Osteoblast (primary cell): Measurements from ENCODE around the gene BICD2. TPM values are rescaled to one million over a fixed set of nuclear protein-coding genes. Genes with fewer than 3 reads are reported as not detected.
"Not testable (repeated sequence)": the region's sequence is repeated elsewhere in the genome, so short reads cannot be mapped to it uniquely, and the experiment has no call there.

Source experiments
- DNase-seq: peaks from one replicate; pipeline ENCODE4 v3.0.0; 2011; ENCODE audit warnings: low spot score, mixed read lengths; ENCODE audit not compliant: insufficient read length; ENCODE audit errors: missing footprints
- H2AFZ ChIP-seq: 2 replicates; pipeline ENCODE4 v1.6.0; 2011; ENCODE audit warnings: mild to moderate bottlenecking, low read length
- H3K27ac ChIP-seq: 2 replicates; pipeline ENCODE4 v1.5.1; 2011; ENCODE audit warnings: mild to moderate bottlenecking, low read depth, low read length, moderate library complexity
- H3K27me3 ChIP-seq: 2 replicates; pipeline ENCODE4 v1.6.0; 2012; ENCODE audit warnings: mild to moderate bottlenecking, control low read depth, inconsistent platforms, low read length, moderate library complexity; ENCODE audit not compliant: insufficient read depth
- H3K36me3 ChIP-seq: 2 replicates; pipeline ENCODE4 v1.5.1; 2011; ENCODE audit warnings: mild to moderate bottlenecking, low read length, control low read depth, moderate library complexity; ENCODE audit not compliant: insufficient read depth
- H3K4me1 ChIP-seq: 2 replicates; pipeline ENCODE4 v1.5.1; 2011; ENCODE audit warnings: mild to moderate bottlenecking, low read length, control low read depth, moderate library complexity; ENCODE audit not compliant: insufficient read depth
- H3K4me2 ChIP-seq: 2 replicates; pipeline ENCODE4 v1.6.0; 2011; ENCODE audit warnings: mild to moderate bottlenecking, low read length; ENCODE audit not compliant: insufficient read depth
- H3K4me3 ChIP-seq: fragments of 200-600 bp; sonication (generic); 3 replicates; pipeline ENCODE4 v1.5.1; 2012; ENCODE audit warnings: mild to moderate bottlenecking, low read length, inconsistent platforms; ENCODE audit not compliant: insufficient read depth
- H3K79me2 ChIP-seq: 2 replicates; pipeline ENCODE4 v1.6.0; 2012; ENCODE audit warnings: mild to moderate bottlenecking, low read length, control low read depth, inconsistent platforms; ENCODE audit not compliant: insufficient read depth
- H3K9me3 ChIP-seq: 2 replicates; pipeline ENCODE4 v1.5.1; 2011; ENCODE audit warnings: low read depth, low read length, control low read depth
- H4K20me1 ChIP-seq: 2 replicates; pipeline ENCODE4 v1.6.0; 2012; ENCODE audit warnings: mild to moderate bottlenecking, low read length, control low read depth; ENCODE audit not compliant: insufficient read depth
- CTCF ChIP-seq: IDR thresholded peaks from 2 replicates; pipeline ENCODE4 v1.5.1; 2011; ENCODE audit warnings: mild to moderate bottlenecking, low read depth, low read length, moderate library complexity; ENCODE audit errors: extremely low read depth
- total RNA-seq: library from RNA; depleted of rRNA; stranded (reverse); fragments of >200 nt; gene quantifications from 2 replicates; pipeline ENCODE4 v1.2.3, GENCODE V29; 2012

Gene BICD2
- total RNA-seq, 1 donor, result 31.8 TPM

GRCh38 chr9:92770360-92770995 is 5.8 kb upstream of the BICD2 start:
- no peak for TF ChIP-seq CTCF
- H4K20me1 ChIP-seq, result no peaks in the 10 kb centered on the region
- H3K79me2 ChIP-seq, result no peaks in the 10 kb centered on the region
- H2AFZ ChIP-seq, result peak overlapping the region; percentile 83
- no peaks in the 10 kb centered on the region for H3K27me3 ChIP-seq
- no peak overlapping the region for H3K4me3 ChIP-seq
- H3K36me3 ChIP-seq, result no peaks in the 10 kb centered on the region
- no peak overlapping the region for H3K4me2 ChIP-seq
- no peak overlapping the region for H3K27ac ChIP-seq
- peaks cover 4% of the 10 kb centered on the region for H3K4me1 ChIP-seq
- no peak for DNase-seq
- H3K9me3 ChIP-seq, result no peaks in the 10 kb centered on the region

GRCh38 chr9:92769990-92770359 is 5.3 kb upstream of the BICD2 start:
- Histone ChIP-seq H3K27ac (no peak overlapping the region), H3K79me2 (no peaks in the 10 kb centered on the region), H2AFZ (peak overlapping the region; percentile 83), H3K27me3 (no peaks in the 10 kb centered on the region), H3K36me3 (no peaks in the 10 kb centered on the region), H3K4me1 (peaks cover 5% of the 10 kb centered on the region), H4K20me1 (no peaks in the 10 kb centered on the region), H3K4me2 (no peak overlapping the region), H3K4me3 (no peak overlapping the region), H3K9me3 (no peaks in the 10 kb centered on the region)
- DNase-seq, result no peak
- no peak for TF ChIP-seq CTCF

GRCh38 chr9:92769286-92769685 is 4.7 kb upstream of the BICD2 start:
- no peak overlapping the region for H2AFZ ChIP-seq
- H3K4me2 ChIP-seq, result no peak overlapping the region
- H3K36me3 ChIP-seq, result no peaks in the 10 kb centered on the region
- TF ChIP-seq CTCF, result no peak
- H3K27ac ChIP-seq, result no peak overlapping the region
- H3K27me3 ChIP-seq, result no peaks in the 10 kb centered on the region
- peaks cover 3% of the 10 kb centered on the region for H3K79me2 ChIP-seq
- peaks cover 5% of the 10 kb centered on the region for H3K4me1 ChIP-seq
- no peaks in the 10 kb centered on the region for H4K20me1 ChIP-seq
- no peak overlapping the region for H3K4me3 ChIP-seq
- no peaks in the 10 kb centered on the region for H3K9me3 ChIP-seq
- no peak for DNase-seq

GRCh38 chr9:92768816-92769215 is 4.2 kb upstream of the BICD2 start:
- not testable (repeated sequence) for H3K79me2 ChIP-seq, H4K20me1 ChIP-seq, H3K4me3 ChIP-seq, H3K27ac ChIP-seq, H3K4me1 ChIP-seq, H3K36me3 ChIP-seq, DNase-seq, H3K27me3 ChIP-seq, H3K4me2 ChIP-seq, H3K9me3 ChIP-seq, H2AFZ ChIP-seq
